NT2/D1 (cell line): Measurements from ENCODE around the gene DOCK1.

Experiments used
- DNase-seq: peaks from one replicate; pipeline ENCODE4 v3.0.0-alpha.2; 2011; ENCODE audit warnings: low read depth, low spot score
- H3K27me3 ChIP-seq: 2 replicates; pipeline ENCODE4 v1.6.0; 2011; ENCODE audit warnings: mild to moderate bottlenecking; ENCODE audit not compliant: insufficient read length, insufficient read depth
- H3K36me3 ChIP-seq: 2 replicates; pipeline ENCODE4 v1.6.1; 2011; ENCODE audit warnings: mild to moderate bottlenecking, low read length, mixed read lengths; ENCODE audit not compliant: insufficient read depth, insufficient read length
- H3K4me1 ChIP-seq: 2 replicates; pipeline ENCODE4 v1.5.1; 2011; ENCODE audit not compliant: insufficient read depth, insufficient read length
- H3K4me3 ChIP-seq: 2 replicates; pipeline ENCODE4 v1.5.1; 2011; ENCODE audit warnings: low read depth; ENCODE audit not compliant: insufficient read length
- H3K9ac ChIP-seq: 2 replicates; pipeline ENCODE4 v1.6.0; 2011; ENCODE audit warnings: low read depth; ENCODE audit not compliant: insufficient read length
- H3K9me3 ChIP-seq: 2 replicates; pipeline ENCODE4 v1.5.1; 2011; ENCODE audit warnings: mild to moderate bottlenecking, low read length; ENCODE audit not compliant: insufficient read depth
- SUZ12 ChIP-seq: IDR thresholded peaks from 2 replicates; pipeline ENCODE4 v1.6.1; 2011; ENCODE audit not compliant: insufficient read length, insufficient read depth; ENCODE audit errors: extremely low read depth
- YY1 ChIP-seq: IDR thresholded peaks from 2 replicates; pipeline ENCODE4 v1.6.1; 2011; ENCODE audit not compliant: insufficient read length, insufficient read depth
- ZNF274 ChIP-seq: IDR thresholded peaks from 2 replicates; pipeline ENCODE4 v1.6.1; 2011; ENCODE audit warnings: mild to moderate bottlenecking, low read depth, low read length

Gene DOCK1

GRCh38 chr10:127194111-127194510 is 288.9 kb downstream of the DOCK1 start:
- no peak overlapping the region for H3K9ac ChIP-seq
- H3K27me3 ChIP-seq: peaks cover 30% of the 10 kb centered on the region
- H3K36me3 ChIP-seq: no peaks in the 10 kb centered on the region
- no peak overlapping the region for H3K4me3 ChIP-seq
- TF ChIP-seq ZNF274 (no peak), YY1 (no peak), SUZ12 (no peak)
- no peak for DNase-seq
- H3K4me1 ChIP-seq: peaks cover 2% of the 10 kb centered on the region
- no peaks in the 10 kb centered on the region for H3K9me3 ChIP-seq

- Histone ChIP-seq H3K4me1 (peaks cover 2% of the 10 kb centered on the region), H3K27me3 (peaks cover 30% of the 10 kb centered on the region), H3K36me3 (no peaks in the 10 kb centered on the region), H3K4me3 (no peak overlapping the region), H3K9ac (no peak overlapping the region), H3K9me3 (no peaks in the 10 kb centered on the region)
- no peak for DNase-seq
- TF ChIP-seq SUZ12: no peak
- no peak for TF ChIP-seq YY1
- TF ChIP-seq ZNF274: no peak
These were observed 289.4 kb downstream of the DOCK1 start for GRCh38 chr10:127194599-127194998.

DNA sequence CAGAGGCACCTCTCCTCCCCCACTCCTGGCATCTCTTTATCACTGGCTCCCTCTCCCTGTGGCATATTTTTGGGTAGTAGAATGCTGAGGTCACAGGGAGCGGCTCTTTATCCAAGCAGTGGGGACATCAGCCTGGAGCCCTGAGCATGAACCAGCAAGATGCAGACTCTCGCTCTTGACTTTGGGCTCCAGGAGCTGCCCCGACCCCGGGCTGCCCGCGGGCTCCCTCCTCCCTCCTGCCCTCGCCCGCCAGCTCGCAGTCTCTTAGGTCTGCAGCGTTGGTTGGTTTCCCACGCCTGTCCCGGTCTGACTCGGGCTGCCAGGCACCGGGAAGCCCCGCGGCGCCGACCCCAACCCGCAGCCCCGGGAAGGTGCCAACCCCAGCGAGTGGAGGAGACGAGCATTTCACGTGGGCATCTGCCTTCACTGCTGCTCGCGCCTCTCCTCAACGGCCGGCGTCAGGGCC is 289.8 kb downstream of the DOCK1 start:
- Histone ChIP-seq H3K36me3 (no peaks in the 10 kb centered on the region), H3K9ac (peak overlapping the region; percentile 67), H3K4me1 (peaks cover 2% of the 10 kb centered on the region), H3K4me3 (peak overlapping the region; percentile 50), H3K9me3 (no peaks in the 10 kb centered on the region), H3K27me3 (peaks cover 30% of the 10 kb centered on the region)
- no peak for DNase-seq
- no peak for TF ChIP-seq YY1
- TF ChIP-seq SUZ12: no peak
- no peak for TF ChIP-seq ZNF274

DNA sequence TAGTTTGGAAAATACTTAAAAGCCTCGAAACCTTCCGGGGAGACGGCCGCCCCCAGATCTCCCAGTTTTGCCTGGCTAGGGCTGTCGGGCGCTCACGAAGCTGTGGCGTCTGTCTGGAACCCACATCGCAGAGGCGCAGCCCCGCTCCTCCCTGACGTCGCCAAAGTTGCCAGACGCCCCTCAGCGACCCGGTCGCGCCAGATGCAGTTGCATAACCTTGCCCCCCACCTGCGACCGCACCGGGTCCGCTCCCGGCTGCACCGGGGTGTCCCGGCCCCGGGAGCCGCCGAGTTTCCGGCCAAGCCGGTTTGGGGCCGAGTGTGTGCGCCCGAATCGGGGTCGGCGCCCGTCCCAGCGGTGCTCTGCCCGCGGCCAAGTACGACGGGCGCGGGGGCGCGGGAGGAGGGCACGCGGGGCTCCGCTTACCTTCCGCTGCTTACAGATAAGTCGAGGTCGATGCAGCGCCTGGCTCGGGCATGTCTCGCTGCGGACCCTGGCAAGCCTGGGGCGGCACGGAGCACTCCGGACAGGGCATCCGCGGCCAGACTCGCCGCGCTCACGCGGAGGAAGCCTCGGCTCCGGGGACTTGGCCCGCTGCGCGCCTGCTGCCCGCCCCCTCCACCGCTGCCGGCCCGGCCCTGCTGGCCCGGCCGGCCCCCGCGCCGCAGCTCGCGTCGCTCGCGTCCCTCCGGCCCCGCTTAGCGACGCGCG is 290.5 kb downstream of the DOCK1 start:
- Histone ChIP-seq H3K36me3 (no peaks in the 10 kb centered on the region), H3K9me3 (no peaks in the 10 kb centered on the region), H3K4me3 (peak overlapping the region; percentile 50), H3K9ac (peak overlapping the region; percentile 67), H3K27me3 (peaks cover 30% of the 10 kb centered on the region), H3K4me1 (peaks cover 2% of the 10 kb centered on the region)
- TF ChIP-seq ZNF274: no peak
- TF ChIP-seq YY1: no peak
- no peak for TF ChIP-seq SUZ12
- DNase-seq: no peak

- Histone ChIP-seq H3K27me3 (peaks cover 30% of the 10 kb centered on the region), H3K9ac (peak within 1 kb of the TSS; percentile 70), H3K4me3 (peak within 1 kb of the TSS; percentile 54), H3K36me3 (no peaks in the 10 kb centered on the region), H3K4me1 (peaks cover 2% of the 10 kb centered on the region), H3K9me3 (no peaks in the 10 kb centered on the region)
- no peak for DNase-seq
- TF ChIP-seq YY1 (no peak), SUZ12 (no peak), ZNF274 (no peak)
These were observed 291.3 kb downstream of the DOCK1 start, which contains the start of gene INSYN2A for GRCh38 chr10:127196282-127197153. Gene INSYN2A, minus strand, starts transcription at chr10:127196591. Its CDS starts 20,196 bp downstream, at chr10:127176395.

- no peak for DNase-seq
- no peaks in the 10 kb centered on the region for H3K9me3 ChIP-seq
- H3K4me3 ChIP-seq: peak overlapping the region; percentile 54
- peak overlapping the region; percentile 70 for H3K9ac ChIP-seq
- H3K36me3 ChIP-seq: no peaks in the 10 kb centered on the region
- TF ChIP-seq SUZ12: no peak
- peaks cover 2% of the 10 kb centered on the region for H3K4me1 ChIP-seq
- H3K27me3 ChIP-seq: peaks cover 30% of the 10 kb centered on the region
These were observed 291.9 kb downstream of the DOCK1 start for GRCh38 chr10:127197154-127197432.

DNA sequence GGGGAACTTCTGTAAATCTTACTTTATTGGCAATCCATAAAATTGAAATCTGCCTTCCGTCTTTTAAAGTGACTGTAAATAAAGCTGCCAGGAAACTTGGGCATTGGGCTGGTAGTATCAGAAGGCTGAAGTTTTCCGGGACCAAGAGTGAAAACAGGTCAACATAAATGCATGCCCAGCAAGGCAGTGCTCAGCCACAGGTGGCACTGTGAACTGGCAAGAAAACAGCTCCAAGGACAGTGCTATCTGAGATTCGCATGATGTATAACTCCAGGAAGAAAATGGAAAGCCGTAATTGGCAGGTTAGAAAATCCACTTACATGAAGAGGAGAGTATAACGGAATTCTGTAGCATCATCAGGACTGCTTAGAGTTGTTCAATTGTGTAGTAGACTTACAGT is 293.1 kb downstream of the DOCK1 start:
- Histone ChIP-seq H3K36me3 (no peaks in the 10 kb centered on the region), H3K4me3 (no peak overlapping the region), H3K4me1 (peaks cover 2% of the 10 kb centered on the region), H3K9me3 (no peaks in the 10 kb centered on the region), H3K9ac (no peak overlapping the region), H3K27me3 (peaks cover 30% of the 10 kb centered on the region)
- TF ChIP-seq YY1: no peak
- TF ChIP-seq ZNF274: no peak
- TF ChIP-seq SUZ12: no peak
- no peak for DNase-seq
